ENCODE measurements around the gene MYOCOS.
"Not testable (repeated sequence)": the region's sequence is repeated elsewhere in the genome, so short reads cannot be mapped to it uniquely, and the experiment has no call there.

- TF ChIP-seq CTCF (conservative IDR thresholded peaks at IDR 0.05 in 1 of 2, IDR thresholded peaks at IDR 0.05 in 1 of 2; ENCODE audit: low read depth in 1 of 2, low read length in 2 of 2); EZH2 (IDR thresholded peaks at IDR 0.05; ENCODE audit: low read length, missing control alignments): not testable (repeated sequence)
Observed at GRCh38 chr1:171603042-171603441, 19.0 kb upstream of the MYOCOS start.
